ENCODE results near the gene LMOD1.

DNA sequence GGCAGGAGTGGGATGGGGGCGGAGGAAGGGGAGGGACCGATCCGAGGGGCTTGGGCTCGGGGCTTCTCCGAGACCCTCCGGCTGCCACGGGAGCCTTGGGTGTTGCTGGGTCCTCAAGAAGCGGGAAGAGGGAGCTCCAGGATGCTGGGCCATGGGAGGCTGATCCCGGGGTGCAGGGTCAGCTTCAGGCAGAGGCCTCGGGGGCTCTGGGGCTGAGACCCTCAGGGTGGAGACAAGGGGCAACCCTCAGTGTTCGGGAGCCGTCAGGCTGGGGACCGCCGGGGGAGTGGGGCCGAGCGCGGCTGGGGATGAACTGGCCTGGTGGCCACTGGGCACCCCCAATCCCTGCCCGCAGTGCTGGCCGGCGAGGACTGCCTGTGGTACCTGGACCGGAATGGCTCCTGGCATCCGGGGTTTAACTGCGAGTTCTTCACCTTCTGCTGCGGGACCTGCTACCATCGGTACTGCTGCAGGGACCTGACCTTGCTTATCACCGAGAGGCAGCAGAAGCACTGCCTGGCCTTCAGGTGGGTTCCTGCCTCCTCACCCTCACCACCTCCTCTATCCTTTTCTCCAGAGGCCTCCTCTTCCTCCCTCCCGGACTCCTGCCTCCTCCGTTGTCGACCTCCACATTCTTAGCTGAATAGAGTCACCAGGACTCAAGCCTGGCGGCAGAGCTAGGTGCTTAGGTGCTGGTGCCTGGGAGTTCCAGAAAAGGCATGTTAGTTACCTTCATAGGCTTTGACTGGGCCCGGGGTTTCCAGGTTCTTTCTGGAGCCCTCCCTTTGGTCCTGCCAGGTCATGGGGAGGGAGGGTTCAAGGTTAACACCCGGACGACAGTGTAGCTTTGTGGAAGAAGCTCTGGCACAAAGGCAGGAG is 57.0 kb downstream of the LMOD1 start:
- TF ChIP-seq POLR2A (IDR thresholded peaks at IDR 0.05; ENCODE audit: low read length) (no peak), GATA1 (IDR thresholded peaks at IDR 0.05; ENCODE audit: low read depth, low read length) (no peak)
